HG03045 (cell line): Measurements from ENCODE around the gene SPDYE11.
A peak's percentile ranks its signal among the peaks of the same experiment; 100 is the strongest.
"Not testable (repeated sequence)": the region's sequence is repeated elsewhere in the genome, so short reads cannot be mapped to it uniquely, and the experiment has no call there.

Experiments
- ATAC-seq: cut with Tn5 transposase; IDR thresholded peaks from one replicate; pipeline ENCODE4 v1.9.1; 2021; ENCODE audit warnings: mild to moderate bottlenecking, moderate library complexity; ENCODE audit not compliant: unreplicated experiment

SPDYE11 gene, protein sequence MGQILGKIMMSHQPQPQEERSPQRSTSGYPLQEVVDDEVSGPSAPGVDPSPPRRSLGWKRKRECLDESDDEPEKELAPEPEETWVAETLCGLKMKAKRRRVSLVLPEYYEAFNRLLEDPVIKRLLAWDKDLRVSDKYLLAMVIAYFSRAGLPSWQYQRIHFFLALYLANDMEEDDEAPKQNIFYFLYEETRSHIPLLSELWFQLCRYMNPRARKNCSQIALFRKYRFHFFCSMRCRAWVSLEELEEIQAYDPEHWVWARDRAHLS

DNA sequence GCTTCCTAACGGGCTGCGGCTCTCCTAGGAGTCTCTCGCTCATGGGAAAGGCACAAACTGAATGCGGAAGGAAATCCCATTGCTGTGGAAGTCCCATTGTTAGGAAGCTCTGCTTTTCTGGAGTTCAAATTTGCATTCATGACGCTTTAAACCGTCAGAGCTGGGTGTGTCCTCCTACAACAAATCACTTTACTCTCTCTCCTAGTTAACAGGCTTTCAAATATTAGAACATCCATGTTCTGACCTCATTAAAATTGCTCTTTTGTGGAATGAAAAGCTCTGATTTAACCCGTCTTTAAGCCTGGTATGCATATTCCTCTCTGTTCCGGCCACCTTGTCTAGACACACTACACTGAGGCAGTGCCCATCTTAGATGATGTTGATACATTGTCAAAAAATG is at the start of gene SPDYE11:
Gene SPDYE11 (minus strand): TSS at position 101 of the 400 bp plus-strand sequence. CDS start 1,800 bp downstream, outside the sequence.
- not testable (repeated sequence) for ATAC-seq

DNA sequence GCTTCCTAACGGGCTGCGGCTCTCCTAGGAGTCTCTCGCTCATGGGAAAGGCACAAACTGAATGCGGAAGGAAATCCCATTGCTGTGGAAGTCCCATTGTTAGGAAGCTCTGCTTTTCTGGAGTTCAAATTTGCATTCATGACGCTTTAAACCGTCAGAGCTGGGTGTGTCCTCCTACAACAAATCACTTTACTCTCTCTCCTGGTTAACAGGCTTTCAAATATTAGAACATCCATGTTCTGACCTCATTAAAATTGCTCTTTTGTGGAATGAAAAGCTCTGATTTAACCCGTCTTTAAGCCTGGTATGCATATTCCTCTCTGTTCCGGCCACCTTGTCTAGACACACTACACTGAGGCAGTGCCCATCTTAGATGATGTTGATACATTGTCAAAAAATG is 28.2 kb upstream of the SPDYE11 start, which contains the start of gene SPDYE9:
Gene SPDYE9 (minus strand): TSS at position 101 of the 400 bp plus-strand sequence. CDS start 1,800 bp downstream, outside the sequence.
- ATAC-seq: not testable (repeated sequence)

DNA sequence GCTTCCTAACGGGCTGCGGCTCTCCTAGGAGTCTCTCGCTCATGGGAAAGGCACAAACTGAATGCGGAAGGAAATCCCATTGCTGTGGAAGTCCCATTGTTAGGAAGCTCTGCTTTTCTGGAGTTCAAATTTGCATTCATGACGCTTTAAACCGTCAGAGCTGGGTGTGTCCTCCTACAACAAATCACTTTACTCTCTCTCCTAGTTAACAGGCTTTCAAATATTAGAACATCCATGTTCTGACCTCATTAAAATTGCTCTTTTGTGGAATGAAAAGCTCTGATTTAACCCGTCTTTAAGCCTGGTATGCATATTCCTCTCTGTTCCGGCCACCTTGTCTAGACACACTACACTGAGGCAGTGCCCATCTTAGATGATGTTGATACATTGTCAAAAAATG is 28.0 kb downstream of the SPDYE11 start, which contains the start of gene SPDYE8:
Gene SPDYE8 (minus strand): TSS at position 101 of the 400 bp plus-strand sequence. CDS start 1,800 bp downstream, outside the sequence.
- ATAC-seq: not testable (repeated sequence)

DNA sequence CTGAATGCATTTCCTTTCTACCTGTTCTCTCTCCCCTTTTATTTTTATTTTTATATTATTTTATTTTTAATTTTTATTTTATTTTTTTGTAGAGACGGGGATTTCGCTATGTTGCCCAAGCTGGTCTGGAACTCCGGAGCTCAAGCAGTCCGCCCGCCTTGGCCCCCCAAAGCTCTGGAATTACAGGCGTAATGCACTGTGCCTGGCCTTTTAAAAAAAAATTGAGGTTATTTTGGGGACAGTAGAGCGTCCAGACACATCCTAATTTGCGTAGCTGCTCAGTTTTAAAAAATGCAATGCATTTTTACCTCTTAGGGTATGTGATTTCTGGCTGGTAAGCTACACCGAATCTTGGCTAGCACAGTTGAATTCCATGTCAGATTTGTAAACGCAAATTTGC is 51.2 kb downstream of the SPDYE11 start:
- not testable (repeated sequence) for ATAC-seq

DNA sequence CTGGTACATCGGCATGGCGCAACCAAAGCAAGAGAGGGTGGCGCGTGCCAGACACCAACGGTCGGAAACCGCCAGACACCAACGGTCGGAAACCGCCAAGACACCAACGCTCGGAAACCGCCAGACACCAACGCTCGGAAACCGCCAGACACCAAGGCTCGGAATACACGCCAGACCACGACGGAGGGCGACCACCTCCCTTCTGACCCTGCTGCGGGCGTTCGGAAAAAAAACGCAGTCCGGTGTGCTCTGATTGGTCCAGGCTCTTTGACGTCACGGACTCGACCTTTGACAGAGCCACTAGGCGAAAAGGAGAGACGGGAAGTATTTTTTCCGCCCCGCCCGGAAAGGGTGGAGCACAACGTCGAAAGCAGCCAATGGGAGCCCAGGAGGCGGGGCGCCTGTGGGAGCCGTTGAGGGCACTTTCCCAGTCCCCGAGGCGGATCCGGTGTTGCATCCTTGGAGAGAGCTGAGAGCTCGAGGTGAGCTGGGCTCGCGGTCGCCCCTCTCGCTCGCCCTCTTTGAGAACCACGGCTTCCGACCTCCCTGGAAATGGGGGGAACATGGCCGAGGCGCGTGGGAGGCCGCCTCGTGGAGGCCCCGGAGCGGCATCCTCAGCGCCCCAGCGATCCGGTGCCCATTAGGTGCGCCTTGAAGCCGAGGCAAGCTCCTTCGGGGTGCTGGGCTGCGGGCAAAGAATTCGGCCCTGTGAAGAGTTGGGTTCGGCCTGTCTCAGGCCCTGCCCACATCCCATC is 51.8 kb downstream of the SPDYE11 start:
- peak; percentile 89 for ATAC-seq

DNA sequence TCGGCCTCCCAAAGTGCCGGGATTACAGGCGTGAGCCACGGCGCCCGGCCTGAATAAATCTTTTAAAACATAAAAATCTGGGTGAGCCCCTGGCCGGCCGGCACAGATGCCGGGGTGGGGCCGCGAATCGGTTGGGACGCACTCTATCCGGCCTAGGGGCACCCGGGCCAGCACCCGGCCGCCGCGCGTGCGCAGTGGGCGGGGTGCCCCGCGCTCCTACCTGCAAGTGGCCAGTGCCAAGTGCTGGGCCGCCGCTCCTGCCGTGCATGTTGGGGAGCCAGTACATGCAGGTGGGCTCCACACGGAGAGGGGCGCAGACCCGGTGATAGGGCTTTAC is 52.4 kb downstream of the SPDYE11 start:
- peak; percentile 80 for ATAC-seq

DNA sequence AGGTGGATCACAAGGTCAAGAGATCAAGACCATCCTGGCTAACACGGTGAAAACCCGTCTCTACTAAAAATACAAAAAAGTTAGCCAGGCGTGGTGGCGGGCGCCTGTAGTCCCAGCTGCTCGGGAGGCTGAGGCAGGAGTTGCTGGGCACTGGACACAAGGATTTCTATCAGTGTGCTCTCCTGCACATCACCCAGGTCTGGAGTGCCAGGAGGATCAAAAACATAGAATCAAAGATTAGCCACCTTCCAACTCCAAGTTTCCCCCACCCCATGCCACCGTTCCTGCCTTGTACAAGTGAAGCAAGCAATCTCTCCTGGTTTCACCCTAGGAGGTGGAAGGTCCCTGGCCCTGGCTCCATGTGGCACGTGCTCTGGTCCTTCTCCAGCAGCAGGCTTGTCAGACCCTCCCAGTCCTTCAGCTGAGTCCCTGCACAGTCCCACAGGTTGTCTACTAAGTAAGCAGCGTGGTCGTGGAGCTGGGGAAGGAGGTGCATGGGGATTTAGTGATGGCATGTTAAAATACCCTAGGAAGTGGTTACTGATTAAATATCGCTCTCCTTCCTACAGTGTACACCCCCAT is 59.7 kb downstream of the SPDYE11 start:
- not testable (repeated sequence) for ATAC-seq
